Measurements from ENCODE around the gene MAPKBP1. TPM values are rescaled to one million over a fixed set of nuclear protein-coding genes. Genes with fewer than 3 reads are reported as not detected.

The MAPKBP1 gene
- total RNA-seq, 1 donor from 2014 or later: 42.3 TPM

GRCh38 chr15:41832208-41832607 is 57.9 kb downstream of the MAPKBP1 start:
- Mint-ChIP-seq H3K4me3 (no peak overlapping the region), H3K36me3 (ENCODE audit: low read depth) (peaks cover 21% of the 10 kb centered on the region)

GRCh38 chr15:41832875-41833274 is 58.6 kb downstream of the MAPKBP1 start:
- no peak overlapping the region for H3K4me3 Mint-ChIP-seq
- POLR2A ChIA-PET: no interaction called here
- H3K4me1 Mint-ChIP-seq: peaks cover 17% of the 10 kb centered on the region
- no peaks in the 10 kb centered on the region for H3K9me3 Mint-ChIP-seq
- no peak for DNase-seq
- CTCF ChIA-PET: interaction anchor here (2.1 kb wide), 1 partner anchor 72 kb away, joined by 6 read pairs; no protein-coding TSS in a partner anchor
- no peaks in the 10 kb centered on the region for H3K27me3 Mint-ChIP-seq
- H3K36me3 Mint-ChIP-seq (ENCODE audit: low read depth): peaks cover 23% of the 10 kb centered on the region
- no peak overlapping the region for H3K27ac Mint-ChIP-seq
- TF ChIP-seq CTCF (IDR thresholded peaks at IDR 0.05): no peak
- ATAC-seq (ENCODE audit: low read depth): no peak
- intact Hi-C loops (cut with micrococcal nuclease): no loop called here

More at GRCh38 chr15:41832208-41832607, 57.9 kb downstream of the MAPKBP1 start:
- Mint-ChIP-seq H3K4me1 (peaks cover 20% of the 10 kb centered on the region), H3K27ac (no peak overlapping the region), H3K9me3 (no peaks in the 10 kb centered on the region), H3K27me3 (no peaks in the 10 kb centered on the region)
- DNase-seq (no peak), ATAC-seq (ENCODE audit: low read depth) (no peak)
- POLR2A ChIA-PET: no interaction called here
- TF ChIP-seq CTCF (IDR thresholded peaks at IDR 0.05): no peak
- intact Hi-C loops (cut with micrococcal nuclease): no loop called here
- CTCF ChIA-PET: interaction anchor here (2.1 kb wide), 1 partner anchor 72 kb away, joined by 6 read pairs; no protein-coding TSS in a partner anchor

- DNase-seq (no peak), ATAC-seq (ENCODE audit: low read depth) (no peak)
- Mint-ChIP-seq H3K27ac (no peak overlapping the region), H3K4me3 (no peak overlapping the region), H3K4me1 (peaks cover 10% of the 10 kb centered on the region), H3K36me3 (ENCODE audit: low read depth) (peaks cover 20% of the 10 kb centered on the region), H3K27me3 (no peaks in the 10 kb centered on the region), H3K9me3 (no peaks in the 10 kb centered on the region)
- CTCF ChIA-PET: no interaction called here
- TF ChIP-seq CTCF (IDR thresholded peaks at IDR 0.05): no peak
- POLR2A ChIA-PET: no interaction called here
- intact Hi-C loops (cut with micrococcal nuclease): no loop called here
These were observed 59.8 kb downstream of the MAPKBP1 start for GRCh38 chr15:41834096-41834495.

- Mint-ChIP-seq H3K9me3 (no peaks in the 10 kb centered on the region), H3K4me3 (no peak overlapping the region), H3K27ac (no peak overlapping the region), H3K27me3 (no peaks in the 10 kb centered on the region), H3K4me1 (peaks cover 10% of the 10 kb centered on the region), H3K36me3 (ENCODE audit: low read depth) (peaks cover 26% of the 10 kb centered on the region)
- DNase-seq: no peak
- ChIA-PET POLR2A (no interaction called here), CTCF (no interaction called here)
- intact Hi-C loops (cut with micrococcal nuclease): no loop called here
- no peak for TF ChIP-seq CTCF (IDR thresholded peaks at IDR 0.05)
- ATAC-seq (ENCODE audit: low read depth): no peak
These were observed 61.8 kb downstream of the MAPKBP1 start for GRCh38 chr15:41836073-41836472.

- DNase-seq (no peak), ATAC-seq (ENCODE audit: low read depth) (no peak)
- intact Hi-C loops (cut with micrococcal nuclease): no loop called here
- ChIA-PET CTCF (no interaction called here), POLR2A (interaction anchor here (0.6 kb wide), 1 partner anchor 803 kb away, joined by 3 read pairs; no protein-coding TSS in a partner anchor)
- no peak for TF ChIP-seq CTCF (IDR thresholded peaks at IDR 0.05)
- no peak overlapping the region for H3K4me3 Mint-ChIP-seq
- H3K27ac Mint-ChIP-seq: no peak overlapping the region
- H3K4me1 Mint-ChIP-seq: peaks cover 10% of the 10 kb centered on the region
- H3K27me3 Mint-ChIP-seq: no peaks in the 10 kb centered on the region
- no peaks in the 10 kb centered on the region for H3K9me3 Mint-ChIP-seq
- peaks cover 28% of the 10 kb centered on the region for H3K36me3 Mint-ChIP-seq (ENCODE audit: low read depth)
These were observed 62.6 kb downstream of the MAPKBP1 start for GRCh38 chr15:41836713-41837454.

Data from activated B cell treated with CpG ODN at 0.5 μM for 24 hours (primary cell).